Naive thymus-derived CD4-positive, alpha-beta T cell (primary cell): ENCODE measurements around the gene USP54. TPM values are rescaled to one million over a fixed set of nuclear protein-coding genes. Genes with fewer than 3 reads are reported as not detected.
A peak's percentile ranks its signal among the peaks of the same experiment; 100 is the strongest.

Source experiments
- ATAC-seq: fragments of 150-1000 bp; cut with Tn5 transposase; 2 replicates; pipeline ENCODE4 v1.10.0; 2021; ENCODE audit warnings: mild to moderate bottlenecking, moderate library complexity
- CTCF ChIA-PET: fragments of 350-600 bp; sonication (Branson Sonifier 250); formaldehyde crosslinking; loops from one replicate; lab custom pipeline; 2021; ENCODE audit warnings: antibody characterized with exemption; lab: Charles Lee
- POLR2A ChIA-PET: fragments of 350-600 bp; sonication (Branson Sonifier 250); formaldehyde crosslinking; loops from one replicate; lab custom pipeline; 2021; ENCODE audit warnings: antibody characterized with exemption, inconsistent platforms; lab: Charles Lee
- DNase-seq, 9 donors: peaks; one replicate each; pipeline versions ENCODE4 v3.0.0 to v3.0.0-alpha.2; 2020 to 2022; ENCODE audit warnings: mixed read lengths in 1 of 9
- H3K27ac ChIP-seq: one replicate; pipeline ENCODE4 v1.7.0; 2013; ENCODE audit warnings: mild to moderate bottlenecking, low read depth, low read length, moderate library complexity
- H3K27me3 ChIP-seq, 2 donors: one replicate each; pipeline ENCODE4 v1.7.0; 2013; ENCODE audit warnings: low read length in 2 of 2, mild to moderate bottlenecking in 2 of 2, moderate library complexity in 2 of 2; ENCODE audit not compliant: control insufficient read depth in 2 of 2, insufficient read depth in 2 of 2
- H3K36me3 ChIP-seq, 3 experiments: 1 replicate in 2 of 3; 2 replicates in 1 of 3; pipeline ENCODE4 v1.7.0; 2013; ENCODE audit warnings: low read length in 3 of 3, mild to moderate bottlenecking in 3 of 3, moderate library complexity in 1 of 3; ENCODE audit not compliant: insufficient read depth in 3 of 3, control insufficient read depth in 2 of 3
- H3K4me1 ChIP-seq, 2 donors: one replicate each; pipeline ENCODE4 v1.7.0; 2013; ENCODE audit warnings: low read length in 2 of 2, mild to moderate bottlenecking in 2 of 2, moderate library complexity in 1 of 2; ENCODE audit not compliant: control insufficient read depth in 2 of 2, insufficient read depth in 2 of 2
- H3K4me3 ChIP-seq: 2 replicates; pipeline ENCODE4 v1.7.0; 2013; ENCODE audit warnings: mild to moderate bottlenecking, low read length
- H3K9me3 ChIP-seq, 3 experiments: 1 replicate in 2 of 3; 2 replicates in 1 of 3; pipeline ENCODE4 v1.7.0; 2013; ENCODE audit warnings: low read length in 3 of 3; ENCODE audit not compliant: control insufficient read depth in 2 of 3
- H3K27ac Mint-ChIP-seq, 9 donors: one replicate each; pipeline ENCODE4 v1.8.0; 2020 to 2022; ENCODE audit warnings: mixed read lengths in 9 of 9, mild to moderate bottlenecking in 8 of 9, moderate library complexity in 5 of 9, inconsistent platforms in 2 of 9
- H3K27me3 Mint-ChIP-seq, 5 donors: one replicate each; pipeline ENCODE4 v1.8.0; 2021 to 2022; ENCODE audit warnings: mixed read lengths in 5 of 5, mild to moderate bottlenecking in 1 of 5
- H3K36me3 Mint-ChIP-seq, 5 donors: one replicate each; pipeline ENCODE4 v1.8.0; 2020 to 2022; ENCODE audit warnings: mixed read lengths in 5 of 5, mild to moderate bottlenecking in 3 of 5, inconsistent platforms in 1 of 5
- H3K4me1 Mint-ChIP-seq, 7 donors: one replicate each; pipeline ENCODE4 v1.8.0; 2020 to 2022; ENCODE audit warnings: mixed read lengths in 7 of 7, mild to moderate bottlenecking in 3 of 7, inconsistent platforms in 1 of 7
- H3K4me3 Mint-ChIP-seq, 10 donors: one replicate each; pipeline ENCODE4 v1.8.0; 2020 to 2022; ENCODE audit warnings: mild to moderate bottlenecking in 10 of 10, mixed read lengths in 10 of 10, moderate library complexity in 6 of 10, inconsistent platforms in 2 of 10
- H3K9me3 Mint-ChIP-seq, 11 donors: one replicate each; pipeline ENCODE4 v1.8.0; 2020 to 2022; ENCODE audit warnings: mixed read lengths in 11 of 11, mild to moderate bottlenecking in 4 of 11, inconsistent platforms in 1 of 11, moderate library complexity in 1 of 11
- intact Hi-C, 2 donors: fragments of 100-400 bp; cut with micrococcal nuclease; formaldehyde crosslinking; loops; one replicate each; pipeline ENCODE4 v1.15.1; 2023
- polyA plus RNA-seq, 2 donors: library from polyadenylated mRNA; unstranded; fragments of 300-500 nt; fragmentation: Illumina TruSeq; gene quantifications; one replicate each; pipeline ENCODE4 v1.2.3, GENCODE V29; 2021
- total RNA-seq, 6 experiments: library from RNA in 5 of 6; stranded (reverse) in 5 of 6; gene quantifications; 1 replicate in 5 of 6; 2 replicates in 1 of 6; pipeline ENCODE4 v1.2.3 and lab custom pipeline; 2021 to 2026

Gene USP54
- total and polyA plus RNA-seq, 7 experiments from 2014 or later = 0.41 to 6.7 (median 3.0) TPM

DNA sequence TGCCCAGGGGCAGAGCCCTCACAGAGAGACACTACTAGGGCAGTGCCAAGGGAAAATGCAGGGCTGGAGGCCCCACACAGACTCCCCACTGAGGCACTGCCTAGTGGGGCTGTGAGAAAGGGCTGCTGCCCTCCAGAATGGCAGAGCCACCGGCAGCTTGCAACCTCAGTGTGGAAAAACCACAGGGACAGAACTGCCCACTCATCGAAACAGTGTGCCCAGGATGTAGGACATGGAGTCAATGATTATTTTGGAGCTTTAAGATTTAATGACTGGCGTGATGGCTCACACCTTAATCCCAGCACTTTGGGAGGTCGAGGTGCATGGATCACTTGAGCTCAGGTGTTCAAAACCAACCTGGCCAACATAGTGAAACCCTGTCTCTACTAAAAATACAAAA lies 130.2 kb downstream of the USP54 start:
- intact Hi-C loops = no loop called here
- H3K9me3 Mint-ChIP-seq = peaks cover 0 to 1% (median 0%) of the 10 kb centered on the region in 11 donors
- H3K4me3 Mint-ChIP-seq = no peak overlapping the region
- no peak overlapping the region for H3K27ac ChIP-seq
- H3K4me3 ChIP-seq = no peak overlapping the region
- H3K4me1 Mint-ChIP-seq = peaks cover 0 to 18% (median 8%) of the 10 kb centered on the region in 7 donors
- H3K4me1 ChIP-seq = no peaks in the 10 kb centered on the region
- POLR2A ChIA-PET = no interaction called here
- H3K36me3 ChIP-seq = peaks cover 0 to 23% (median 9%) of the 10 kb centered on the region in 3 experiments
- H3K36me3 Mint-ChIP-seq = peaks cover 0 to 40% (median 26%) of the 10 kb centered on the region in 5 donors
- H3K27me3 Mint-ChIP-seq = no peaks in the 10 kb centered on the region
- no peaks in the 10 kb centered on the region for H3K9me3 ChIP-seq
- no peak overlapping the region for H3K27ac Mint-ChIP-seq
- ATAC-seq (no peak), DNase-seq (no peak)
- H3K27me3 ChIP-seq = no peaks in the 10 kb centered on the region
- CTCF ChIA-PET = no interaction called here

DNA sequence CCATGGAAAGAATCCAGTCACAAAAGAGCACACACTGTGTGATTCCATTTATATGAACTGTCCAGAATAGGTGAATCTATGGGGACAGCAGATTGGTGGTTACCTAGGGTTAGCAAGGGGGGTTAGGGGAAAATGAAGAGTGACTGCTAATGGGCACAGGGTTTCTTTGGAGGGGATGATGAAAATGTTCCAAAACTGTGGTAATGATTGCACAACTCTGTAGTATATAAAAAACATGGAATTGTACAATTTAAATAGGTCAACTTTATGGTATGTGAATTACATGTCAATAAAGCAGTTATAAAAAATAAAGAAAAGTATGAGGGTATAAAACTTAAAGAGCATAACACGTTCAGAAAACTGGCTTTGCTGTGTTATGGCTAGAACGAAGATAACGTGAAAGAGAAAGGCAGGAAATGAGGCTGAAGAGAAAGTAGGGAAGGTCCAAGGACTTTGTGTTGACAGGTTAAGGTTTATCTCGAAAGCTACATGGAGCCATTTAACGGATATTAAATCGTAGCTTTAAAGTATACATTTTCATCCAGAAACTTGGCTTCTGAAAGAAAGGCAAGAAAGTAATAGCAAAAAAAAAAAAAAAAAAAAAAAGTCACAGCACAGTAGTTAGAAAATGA lies 131.3 kb downstream of the USP54 start:
- intact Hi-C loops = no loop called here
- no peak overlapping the region for H3K4me3 ChIP-seq
- Mint-ChIP-seq H3K36me3 (peaks cover 4 to 40% (median 25%) of the 10 kb centered on the region in 5 donors), H3K4me1 (peaks cover 0 to 23% (median 8%) of the 10 kb centered on the region in 7 donors), H3K27me3 (no peaks in the 10 kb centered on the region), H3K9me3 (peaks cover 0 to 1% (median 0%) of the 10 kb centered on the region in 11 donors), H3K27ac (peak overlapping the region in 2 of 9 donors; percentile 17 to 29), H3K4me3 (no peak overlapping the region)
- no peaks in the 10 kb centered on the region for H3K27me3 ChIP-seq
- peaks cover 0 to 13% (median 0%) of the 10 kb centered on the region in 3 experiments for H3K36me3 ChIP-seq
- no peak for DNase-seq
- CTCF ChIA-PET = no interaction called here
- no peaks in the 10 kb centered on the region for H3K9me3 ChIP-seq
- H3K27ac ChIP-seq = no peak overlapping the region
- H3K4me1 ChIP-seq = no peaks in the 10 kb centered on the region
- no peak for ATAC-seq
- POLR2A ChIA-PET = no interaction called here

DNA sequence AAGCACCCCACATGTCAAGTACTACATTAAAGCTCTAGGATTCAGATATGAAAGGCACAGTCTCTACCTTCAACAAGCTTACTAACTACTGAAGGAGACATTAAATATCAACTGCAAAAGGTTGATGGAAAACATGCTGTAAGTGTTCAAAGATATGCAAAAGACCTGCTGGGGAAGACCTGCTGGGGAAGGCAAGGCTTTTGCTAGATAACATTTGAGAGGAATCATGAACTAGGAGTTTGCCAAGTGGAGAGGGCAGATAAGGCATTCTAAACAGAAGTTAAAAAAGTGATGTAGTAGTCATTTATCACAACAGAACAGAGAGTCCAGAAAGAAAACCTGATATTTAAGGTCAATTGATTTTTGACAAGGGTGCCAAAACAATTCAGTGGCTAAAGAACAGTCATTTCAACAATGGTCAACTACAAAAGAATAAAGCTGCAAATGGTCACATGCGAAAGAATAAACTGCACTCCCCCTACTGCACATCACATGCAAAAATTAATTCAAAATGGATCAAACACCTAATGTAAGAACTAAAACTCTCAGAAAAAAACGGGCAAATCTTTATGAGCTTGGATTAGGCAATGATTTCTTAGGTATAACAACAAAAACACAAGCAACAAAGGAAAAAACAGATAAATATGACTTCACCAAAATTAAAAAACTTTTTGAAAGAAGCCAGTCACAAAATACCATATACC lies 134.8 kb downstream of the USP54 start:
- Histone ChIP-seq H3K36me3 (peaks cover 0 to 8% (median 6%) of the 10 kb centered on the region in 3 experiments), H3K27ac (no peak overlapping the region), H3K27me3 (no peaks in the 10 kb centered on the region), H3K9me3 (no peaks in the 10 kb centered on the region), H3K4me1 (no peaks in the 10 kb centered on the region), H3K4me3 (no peak overlapping the region)
- Mint-ChIP-seq H3K27ac (peak overlapping the region in 2 of 9 donors; percentile 26 to 34), H3K4me1 (peaks cover 0 to 16% (median 8%) of the 10 kb centered on the region in 7 donors), H3K36me3 (peaks cover 4 to 37% (median 24%) of the 10 kb centered on the region in 5 donors), H3K4me3 (no peak overlapping the region), H3K27me3 (no peaks in the 10 kb centered on the region), H3K9me3 (no peaks in the 10 kb centered on the region)
- no peak for ATAC-seq
- intact Hi-C loops = no loop called here
- POLR2A ChIA-PET = no interaction called here
- CTCF ChIA-PET = interaction anchor here (0.9 kb wide), 1 partner anchor 54 kb away, joined by 3 read pairs; no protein-coding TSS in a partner anchor
- DNase-seq = no peak

DNA sequence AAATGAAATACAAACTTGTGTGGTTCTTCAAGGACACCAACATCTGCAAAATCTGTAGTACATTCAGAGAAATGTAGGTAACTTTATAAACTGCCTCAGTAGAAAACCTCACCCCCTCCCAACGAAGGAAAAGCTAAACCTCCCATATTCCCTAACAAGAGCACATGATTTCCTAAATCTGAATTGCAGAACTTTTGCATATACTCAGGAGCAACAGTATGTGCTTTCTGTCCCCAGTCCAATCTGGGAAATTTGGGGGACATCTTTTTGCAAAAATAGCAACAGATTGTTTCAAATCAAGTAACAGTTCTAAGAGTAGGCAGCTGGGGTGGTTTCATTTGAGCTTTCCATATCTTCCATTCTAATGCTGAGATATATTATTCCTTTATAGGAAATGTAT lies 142.0 kb downstream of the USP54 start:
- peaks cover 4 to 40% (median 10%) of the 10 kb centered on the region in 5 donors for H3K36me3 Mint-ChIP-seq
- intact Hi-C loops = no loop called here
- Histone ChIP-seq H3K36me3 (peaks cover 4 to 23% (median 14%) of the 10 kb centered on the region in 3 experiments), H3K9me3 (no peaks in the 10 kb centered on the region), H3K4me3 (no peak overlapping the region), H3K4me1 (no peaks in the 10 kb centered on the region), H3K27me3 (no peaks in the 10 kb centered on the region), H3K27ac (no peak overlapping the region)
- H3K27ac Mint-ChIP-seq = peak overlapping the region in 1 of 9 donors; percentile 15
- H3K4me3 Mint-ChIP-seq = no peak overlapping the region
- H3K27me3 Mint-ChIP-seq = no peaks in the 10 kb centered on the region
- DNase-seq (no peak), ATAC-seq (no peak)
- peaks cover 0 to 8% (median 2%) of the 10 kb centered on the region in 7 donors for H3K4me1 Mint-ChIP-seq
- POLR2A ChIA-PET = no interaction called here
- no peaks in the 10 kb centered on the region for H3K9me3 Mint-ChIP-seq
- CTCF ChIA-PET = no interaction called here

DNA sequence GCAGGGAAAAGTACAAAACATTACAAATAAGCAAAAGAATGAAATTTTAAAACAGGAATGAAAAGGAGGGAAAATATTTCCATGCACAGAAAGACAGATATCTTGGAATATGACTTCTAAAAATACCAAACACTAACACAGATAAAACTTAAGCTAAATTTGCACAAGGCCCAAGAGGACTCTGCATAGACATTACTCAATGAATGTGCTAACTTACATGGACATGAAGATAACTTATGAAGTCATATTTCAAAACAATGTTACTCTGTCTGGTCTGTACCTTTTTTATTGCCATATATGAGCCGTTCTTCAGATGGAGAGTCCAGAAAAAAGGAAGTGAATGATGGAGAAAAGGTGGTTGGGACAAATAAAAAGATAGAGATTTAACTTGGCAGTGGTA lies 142.8 kb downstream of the USP54 start:
- DNase-seq = no peak
- Histone ChIP-seq H3K27ac (no peak overlapping the region), H3K36me3 (peaks cover 0 to 29% (median 14%) of the 10 kb centered on the region in 3 experiments), H3K4me1 (no peaks in the 10 kb centered on the region), H3K27me3 (no peaks in the 10 kb centered on the region), H3K4me3 (no peak overlapping the region), H3K9me3 (no peaks in the 10 kb centered on the region)
- no peak for ATAC-seq
- H3K36me3 Mint-ChIP-seq = peaks cover 4 to 36% (median 9%) of the 10 kb centered on the region in 5 donors
- no peaks in the 10 kb centered on the region for H3K9me3 Mint-ChIP-seq
- ChIA-PET POLR2A (interaction anchor here (0.8 to 1.4 kb wide), 2 partner anchors 48 to 52 kb away, joined by 3 read pairs; partner anchors contain the start of gene PPP3CB), CTCF (no interaction called here)
- peaks cover 0 to 8% (median 2%) of the 10 kb centered on the region in 7 donors for H3K4me1 Mint-ChIP-seq
- H3K27ac Mint-ChIP-seq = peak overlapping the region in 2 of 9 donors; percentile 1 to 2
- intact Hi-C loops = no loop called here
- no peak overlapping the region for H3K4me3 Mint-ChIP-seq
- no peaks in the 10 kb centered on the region for H3K27me3 Mint-ChIP-seq
